ENCODE results near the gene COQ7.
A peak's percentile ranks its signal among the peaks of the same experiment; 100 is the strongest.

The COQ7 gene

DNA sequence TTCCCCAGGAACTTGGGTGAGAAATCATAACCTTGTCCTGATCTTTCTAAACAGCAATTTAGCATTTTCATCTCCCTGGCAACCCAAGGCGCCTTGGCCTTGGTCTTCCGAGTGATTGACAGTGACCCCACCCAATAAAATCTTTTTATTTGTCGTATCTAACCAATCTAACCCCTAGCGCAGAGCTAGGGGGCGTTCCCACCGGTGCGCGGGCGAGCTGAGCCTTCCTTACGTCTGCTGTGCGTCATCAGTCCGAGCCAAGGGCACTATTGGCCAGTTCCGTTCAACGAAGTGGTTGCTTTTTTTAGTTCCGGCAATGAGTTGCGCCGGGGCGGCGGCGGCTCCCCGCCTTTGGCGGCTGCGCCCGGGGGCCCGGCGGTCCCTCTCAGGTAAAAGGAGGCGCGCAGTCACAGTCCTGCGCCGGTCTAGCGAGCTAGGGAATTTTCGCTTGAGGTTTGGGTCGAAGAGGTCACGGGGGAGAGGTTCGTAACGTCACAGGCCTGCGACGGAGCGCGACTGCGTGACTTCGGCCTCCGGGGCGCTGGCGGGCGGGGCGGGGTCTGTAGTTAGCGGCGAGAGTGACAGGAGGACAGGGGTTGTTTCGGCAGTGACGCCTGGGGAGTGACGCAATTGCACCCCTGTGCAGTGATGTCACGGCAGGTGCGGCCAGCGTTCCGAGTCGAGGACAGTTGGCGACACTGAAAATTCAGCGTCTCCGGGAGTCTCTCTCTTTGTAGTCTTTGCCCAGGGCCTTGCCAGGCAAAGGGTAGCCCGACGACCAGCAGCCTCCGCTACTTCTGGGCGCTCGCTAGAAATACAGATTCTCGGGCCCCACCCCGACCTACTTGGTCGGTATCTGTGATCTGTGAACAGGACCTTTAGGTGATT is at the start of gene COQ7:
Gene COQ7 (plus strand): TSS at position 266 of the 888 bp plus-strand sequence. CDS start 51 bp downstream, at position 317.
- DNase-seq, result peak; percentile 99

DNA sequence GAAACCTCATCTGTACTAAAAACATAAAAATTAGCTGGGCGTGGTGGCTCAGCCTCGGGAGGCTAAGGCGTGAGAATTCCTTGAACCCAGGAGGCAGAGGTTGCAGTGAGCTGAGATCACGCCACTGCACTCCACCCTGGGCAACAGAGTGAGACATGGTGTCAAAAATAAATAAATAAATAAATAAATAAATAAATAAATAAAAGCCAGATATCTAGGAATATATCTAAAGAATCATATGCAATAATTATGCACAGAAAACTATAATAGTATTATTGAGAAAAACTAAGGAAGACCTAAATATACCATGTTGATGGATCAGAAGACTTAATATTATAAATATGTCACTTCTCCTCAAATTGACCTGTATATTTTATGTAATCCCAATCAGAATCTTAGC is 46.7 kb upstream of the COQ7 start:
- DNase-seq, result no peak

DNA sequence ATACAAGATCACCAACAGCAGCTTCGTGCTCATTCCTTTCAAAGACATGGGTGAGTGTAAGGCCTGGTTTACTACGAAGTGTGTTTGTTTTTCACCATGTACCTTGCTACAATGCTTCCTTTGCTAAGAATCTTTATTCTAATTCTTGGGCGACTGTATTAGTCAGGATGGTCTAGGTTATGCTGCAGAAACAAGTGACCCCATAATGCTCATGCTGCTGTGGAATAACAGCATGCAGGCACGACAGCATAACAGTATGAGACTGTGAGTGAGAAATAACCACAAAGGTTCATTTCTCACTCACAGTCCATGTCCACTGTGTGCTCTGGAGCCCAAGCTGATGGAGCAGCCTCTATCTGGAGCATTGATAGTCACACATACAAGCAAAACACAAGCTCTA is 45.7 kb upstream of the COQ7 start:
- DNase-seq, result no peak

GRCh38 chr16:19027416-19027815 is 40.0 kb upstream of the COQ7 start:
- DNase-seq, result no peak

GRCh38 chr16:19029980-19030379 is 37.4 kb upstream of the COQ7 start:
- DNase-seq, result no peak

DNA sequence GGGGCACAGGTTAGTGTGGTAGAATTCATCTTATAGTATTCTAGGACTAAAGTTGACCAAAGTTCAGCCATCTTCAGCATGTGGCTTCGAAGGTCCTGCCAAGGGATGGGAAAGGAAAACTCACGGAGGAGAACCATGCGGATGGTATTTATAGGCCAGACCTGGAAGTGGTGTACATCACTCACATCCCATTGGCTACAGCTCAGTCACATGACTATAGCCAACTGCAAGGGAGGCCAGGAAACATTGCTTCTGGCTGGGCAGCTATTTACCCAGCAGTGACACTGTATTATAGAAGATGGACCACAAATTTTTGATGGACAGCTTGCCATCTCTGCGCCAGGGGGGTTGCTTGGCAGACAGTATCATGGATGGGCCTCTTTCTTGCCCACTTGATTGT is 35.7 kb upstream of the COQ7 start:
- DNase-seq, result no peak

GRCh38 chr16:19033761-19034160 is 33.7 kb upstream of the COQ7 start:
- DNase-seq, result peak; percentile 19

GRCh38 chr16:19040400-19040799 is 27.0 kb upstream of the COQ7 start:
- DNase-seq, result no peak

DNA sequence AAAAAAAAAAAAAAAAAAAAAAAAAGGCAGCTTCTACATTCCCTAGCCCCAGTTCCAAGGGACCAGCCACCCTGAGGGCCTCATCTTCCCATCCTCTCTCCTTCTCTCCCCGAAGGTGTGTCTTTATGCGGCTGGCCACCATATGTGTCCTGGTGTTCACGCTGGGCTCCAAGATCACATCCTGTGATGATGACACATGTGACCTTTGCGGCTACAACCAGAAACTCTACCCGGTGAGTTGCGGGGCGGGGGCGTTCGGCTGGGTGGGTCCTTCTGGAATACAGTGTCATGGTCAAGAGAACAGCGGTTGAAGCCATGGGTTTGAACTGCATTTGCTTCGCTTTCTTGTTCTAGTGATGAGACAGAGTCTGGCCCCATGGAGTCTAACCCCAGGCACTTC is 22.6 kb upstream of the COQ7 start:
- DNase-seq, result no peak

GRCh38 chr16:19046062-19046461 is 21.4 kb upstream of the COQ7 start:
- DNase-seq, result no peak

DNA sequence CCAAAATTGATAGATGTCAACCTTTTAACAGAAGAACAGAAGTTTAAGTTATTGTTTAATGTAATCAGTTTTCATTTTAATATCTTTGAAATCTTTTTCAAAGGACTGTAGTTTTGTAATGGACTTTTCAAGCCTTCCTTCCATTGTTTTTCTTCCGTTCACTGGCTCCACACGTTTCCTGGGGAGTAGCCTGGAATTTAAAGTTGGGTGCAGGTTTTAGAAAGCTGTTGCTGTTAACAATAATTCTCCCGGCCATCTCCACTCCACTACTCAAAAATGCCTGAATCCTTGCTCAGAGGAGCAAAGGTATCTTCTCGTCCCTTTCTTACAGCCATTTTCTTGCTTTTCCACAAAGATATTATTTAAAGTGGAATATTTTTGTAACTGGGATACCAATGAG is 4.7 kb upstream of the COQ7 start:
- DNase-seq, result no peak

GRCh38 chr16:19066988-19067348 is 446 bp upstream of the COQ7 start:
- DNase-seq, result no peak

GRCh38 chr16:19068237-19068815 is 912 bp downstream of the COQ7 start:
- DNase-seq, result no peak

GRCh38 chr16:19071811-19072777 is 4.7 kb downstream of the COQ7 start:
- DNase-seq, result peak; percentile 27

- DNase-seq, result no peak
These were observed 5.9 kb downstream of the COQ7 start for GRCh38 chr16:19073344-19073743.

GRCh38 chr16:19073863-19074262 is 6.4 kb downstream of the COQ7 start:
- no peak for DNase-seq

DNA sequence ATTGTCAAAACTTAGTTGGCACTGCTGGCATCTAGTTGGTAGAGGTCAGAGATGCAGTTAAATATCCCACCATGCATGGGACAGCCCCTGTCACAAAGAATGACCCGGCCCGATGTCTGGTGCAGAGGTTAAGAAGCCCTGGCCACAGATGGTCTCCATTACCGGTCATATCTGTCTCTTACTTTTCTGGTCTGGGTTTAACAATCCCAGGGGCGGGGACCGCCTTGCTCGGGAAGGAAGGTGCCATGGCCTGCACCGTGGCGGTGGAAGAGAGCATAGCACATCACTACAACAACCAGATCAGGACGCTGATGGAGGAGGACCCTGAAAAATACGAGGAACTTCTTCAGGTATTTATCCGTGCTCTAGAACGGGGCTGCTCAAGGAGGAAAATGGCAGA is 8.1 kb downstream of the COQ7 start:
- DNase-seq, result no peak

DNA sequence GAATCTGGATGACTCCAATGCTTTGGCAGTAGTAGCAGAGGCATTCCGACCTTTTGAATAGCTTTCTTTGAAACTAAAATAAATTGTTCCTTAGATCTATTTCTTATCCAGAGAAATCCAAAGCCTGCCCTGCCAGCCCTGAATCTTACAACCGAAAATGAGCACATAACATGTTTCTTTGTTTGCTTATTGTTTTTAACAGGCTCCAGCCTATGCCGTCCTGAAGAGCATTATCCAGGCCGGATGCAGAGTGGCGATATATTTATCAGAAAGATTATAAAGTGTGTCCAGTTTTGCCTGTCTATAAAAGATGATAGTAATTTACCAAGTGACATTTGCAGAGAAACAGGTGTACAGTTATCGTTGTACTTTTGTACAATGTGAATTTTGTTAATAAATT is 10.5 kb downstream of the COQ7 start:
- no peak for DNase-seq

DNA sequence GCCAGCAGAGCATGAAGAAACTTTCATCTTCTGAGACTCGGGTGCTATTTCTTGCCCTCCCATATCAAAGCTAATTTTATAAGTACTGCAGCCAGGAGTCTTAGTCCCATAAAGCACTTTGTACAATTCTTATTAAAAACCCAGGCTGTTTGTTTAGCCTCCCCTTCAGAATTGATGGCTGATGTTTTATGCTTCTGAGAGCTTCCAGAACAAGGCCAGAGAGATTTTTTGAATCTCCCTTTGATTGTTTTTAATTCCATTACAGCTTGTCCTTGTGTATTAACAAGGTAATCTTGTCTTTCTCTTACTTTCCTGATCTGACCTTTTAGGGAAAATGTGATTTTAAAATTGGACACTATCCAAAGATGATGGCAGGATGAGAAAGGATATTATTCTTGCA is 16.3 kb downstream of the COQ7 start:
- no peak for DNase-seq

DNA sequence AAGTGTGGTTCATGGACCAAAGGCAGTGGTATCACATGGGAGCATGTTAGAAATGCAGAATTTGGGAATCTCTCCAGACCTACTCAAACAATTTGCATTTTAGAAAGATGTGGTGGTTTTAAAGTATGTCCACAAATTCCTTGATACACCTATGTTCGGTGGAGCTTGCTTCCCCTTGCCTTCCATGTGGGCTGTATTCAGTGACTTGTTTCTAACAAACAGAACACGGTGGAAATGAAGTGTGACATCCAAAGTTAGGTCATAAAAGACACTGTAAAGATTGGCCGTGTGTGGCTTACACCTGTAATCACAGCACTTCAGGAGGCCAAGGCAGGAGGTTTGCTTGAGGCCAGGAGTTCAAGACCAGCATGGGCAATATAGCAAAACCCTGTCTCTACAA is 16.7 kb downstream of the COQ7 start:
- DNase-seq, result no peak

DNA sequence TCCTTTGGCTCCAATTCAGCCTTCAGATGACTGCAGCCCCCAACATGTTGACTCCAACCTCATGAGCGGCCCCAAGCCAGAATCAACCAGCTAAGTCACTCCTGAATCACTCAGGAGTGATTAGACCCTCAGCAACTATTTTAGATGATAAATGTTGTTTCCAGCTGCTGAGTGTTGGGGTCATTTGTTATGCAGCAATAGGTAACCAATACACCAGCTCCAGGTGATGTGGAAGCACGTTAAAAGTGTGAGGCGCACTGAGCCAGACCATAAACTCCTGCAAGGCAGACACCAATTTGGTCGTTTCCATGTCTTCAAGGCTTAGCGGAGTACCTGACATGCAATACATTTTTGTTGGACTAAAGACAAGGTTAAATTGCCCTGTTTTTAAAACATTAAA is 17.5 kb downstream of the COQ7 start:
- no peak for DNase-seq

DNA sequence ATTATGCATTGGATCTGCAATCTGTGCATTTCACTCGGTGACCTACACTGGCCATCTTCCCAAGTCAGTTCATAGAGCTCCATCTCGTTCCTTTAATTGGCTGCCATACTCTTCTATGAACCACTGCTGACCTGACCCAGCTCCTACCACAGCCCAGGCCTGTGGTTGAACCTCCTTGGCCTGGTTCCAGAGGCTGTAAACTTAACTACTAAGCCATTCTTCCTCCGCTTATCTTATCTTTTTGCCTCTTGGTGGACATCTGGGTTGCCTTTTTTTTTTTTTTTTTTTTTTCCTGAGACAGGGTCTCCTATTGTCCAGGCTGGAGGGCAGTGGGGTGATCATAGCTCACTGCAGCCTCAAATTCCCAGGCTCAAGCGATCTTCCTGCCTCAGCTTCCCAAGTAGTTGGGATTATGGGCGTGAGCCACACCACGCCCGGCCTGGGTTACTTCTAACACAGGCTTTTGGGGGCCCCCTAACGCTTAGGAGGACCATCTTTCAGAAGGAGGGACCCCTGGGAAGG is 18.3 kb downstream of the COQ7 start:
- no peak for DNase-seq

Measured in NCI-H2171 treated with DMSO at 0.1 percent for 48 hours (cell line).